CD4-positive, alpha-beta T cell treated with Interleukin-1 beta for 1 hour (primary cell): ENCODE data around the gene CD1C.
"Not testable (repeated sequence)": the region's sequence is repeated elsewhere in the genome, so short reads cannot be mapped to it uniquely, and the experiment has no call there.

Experiments used
- DNase-seq, 2 donors: peaks; one replicate each; pipeline ENCODE4 v3.0.0-alpha.2; 2020 to 2022

CD1C gene

DNA sequence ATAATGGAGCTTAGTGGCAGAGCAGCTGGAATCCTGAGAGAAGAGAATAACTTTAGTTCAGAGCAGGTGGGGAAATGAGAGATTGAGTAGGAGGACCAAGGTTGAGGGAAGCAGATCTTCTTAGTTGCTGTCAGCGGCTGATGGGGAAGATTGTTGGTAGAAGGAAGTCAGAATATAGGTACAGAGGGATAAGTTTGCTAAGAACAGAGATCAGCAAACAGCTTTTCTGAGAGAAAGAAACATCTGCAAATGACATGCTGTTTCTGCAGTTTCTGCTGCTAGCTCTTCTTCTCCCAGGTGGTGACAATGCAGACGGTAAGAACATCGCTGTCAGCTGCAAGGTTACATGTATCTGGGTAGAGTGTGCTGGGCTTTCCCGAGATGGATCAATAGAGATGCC lies at the start of gene CD1C:
CD1C (plus strand) TSS at position 113 of the 400 bp plus-strand sequence; CDS start at position 255, 142 bp downstream.
- DNase-seq = no peak

DNA sequence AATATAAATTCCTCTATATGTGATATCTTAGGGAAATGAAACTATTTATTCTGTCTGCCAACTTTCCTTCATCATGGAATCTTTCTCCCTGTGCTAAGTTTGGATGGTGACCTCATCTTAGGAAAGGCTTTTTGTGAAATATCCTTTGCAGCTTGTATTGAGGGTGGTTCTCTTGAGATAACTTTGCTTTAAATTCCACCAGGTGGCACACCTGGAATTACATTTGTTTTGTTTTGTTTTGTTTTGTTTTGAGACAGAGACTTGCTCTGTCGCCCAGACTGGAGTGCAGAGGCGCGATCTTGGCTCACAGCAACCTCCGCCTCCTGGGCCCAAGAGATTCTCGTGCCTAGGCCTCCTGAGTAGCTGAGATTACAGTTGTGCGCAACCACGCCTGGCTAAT lies 43.1 kb upstream of the CD1C start:
- no peak for DNase-seq

DNA sequence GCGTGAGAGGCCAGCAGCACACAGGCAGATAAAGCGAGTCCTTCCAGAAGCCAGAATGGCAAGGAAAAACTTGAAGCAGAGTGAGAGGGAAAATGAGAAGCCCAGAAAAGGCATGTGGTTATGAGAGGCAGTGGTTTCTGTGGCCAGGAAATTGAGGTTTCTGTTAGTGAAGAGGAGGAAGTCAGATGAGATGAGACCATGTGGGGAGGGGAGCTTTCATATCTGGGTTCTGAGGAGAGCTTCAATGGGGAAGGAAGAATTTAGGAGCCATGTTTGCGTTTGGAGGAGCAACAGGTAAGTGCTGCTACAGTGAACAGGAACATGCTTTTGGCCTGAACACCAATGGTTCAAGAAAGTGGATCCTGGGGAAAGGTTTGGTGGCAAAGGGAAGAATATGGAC lies 41.6 kb upstream of the CD1C start:
- DNase-seq = peak; percentile 47 to 57

DNA sequence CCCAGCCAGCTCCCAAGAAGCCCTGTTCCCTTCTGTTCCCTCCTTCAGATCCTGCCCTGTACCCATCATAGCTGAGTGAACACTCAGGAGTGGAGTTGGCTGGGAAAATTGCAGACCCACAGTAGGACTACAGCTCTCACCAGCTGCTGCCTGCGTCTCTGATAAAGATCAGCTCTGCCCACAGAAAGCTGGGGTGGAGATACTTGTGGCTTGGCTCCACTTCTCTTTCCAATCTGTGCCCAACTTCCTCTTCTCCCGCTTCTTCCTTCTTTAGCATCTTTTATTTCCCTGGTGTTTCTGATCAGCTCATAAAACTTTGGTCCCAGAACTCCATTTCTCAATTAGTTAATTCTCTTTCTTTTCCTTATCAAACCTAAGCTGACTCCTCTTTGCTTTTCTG lies 41.0 kb upstream of the CD1C start:
- no peak for DNase-seq

DNA sequence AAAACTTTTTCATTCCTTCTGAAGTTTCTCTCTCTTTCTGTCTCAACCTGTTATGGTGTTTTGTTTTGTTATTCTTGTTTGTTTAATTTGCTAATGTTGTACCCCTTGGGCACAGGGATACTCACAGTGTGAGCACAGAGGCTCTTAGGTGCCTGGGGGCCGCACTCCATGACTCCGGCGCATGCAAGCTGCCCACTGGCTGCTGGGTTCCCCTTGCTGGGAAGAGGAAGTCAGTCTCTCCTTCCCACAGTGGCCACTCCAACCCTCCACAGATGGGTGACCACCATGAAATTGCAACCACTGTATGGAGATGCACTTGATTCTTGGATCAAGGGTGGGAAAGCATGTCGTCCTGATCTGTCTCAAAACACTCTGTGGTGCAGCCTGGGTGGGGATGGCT lies 40.1 kb upstream of the CD1C start:
- no peak for DNase-seq

DNA sequence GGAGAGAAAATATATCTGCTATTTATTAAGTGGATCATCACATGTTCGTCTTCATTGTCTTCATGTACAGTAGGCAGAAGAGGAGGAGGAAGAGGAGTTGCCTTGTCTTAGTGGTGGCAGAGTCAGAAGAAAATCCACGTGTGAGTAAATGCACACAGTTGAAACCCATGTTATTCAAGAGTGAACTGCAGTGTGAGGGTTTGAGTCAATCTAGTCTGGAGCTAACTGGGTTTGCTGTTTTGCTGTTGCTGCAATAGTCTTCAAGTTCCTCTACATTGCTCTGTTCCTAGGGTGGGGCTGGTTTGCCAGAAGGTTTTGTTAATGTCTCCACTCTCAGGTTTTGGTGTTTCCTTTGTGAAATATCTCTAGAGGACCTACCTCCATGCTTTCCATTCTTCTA lies 38.6 kb upstream of the CD1C start:
- DNase-seq = no peak

DNA sequence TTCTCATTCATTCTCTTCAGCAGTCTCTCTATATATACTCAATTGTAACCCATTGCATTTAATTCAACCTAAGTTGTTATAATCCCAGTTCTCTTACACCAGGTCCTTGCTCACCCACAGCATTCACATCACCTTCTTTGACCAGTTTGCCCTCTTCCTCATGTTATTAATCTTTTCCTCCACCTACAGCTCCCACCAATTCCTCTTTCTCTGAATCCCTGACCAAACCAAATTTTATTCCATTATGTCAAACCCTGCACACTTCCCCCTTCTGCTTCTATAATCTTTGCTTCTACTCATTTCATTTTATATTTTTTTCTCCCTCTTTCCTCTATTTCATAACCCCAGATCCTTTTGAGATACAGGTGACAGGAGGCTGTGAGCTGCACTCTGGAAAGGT lies 34.1 kb upstream of the CD1C start:
- no peak for DNase-seq

DNA sequence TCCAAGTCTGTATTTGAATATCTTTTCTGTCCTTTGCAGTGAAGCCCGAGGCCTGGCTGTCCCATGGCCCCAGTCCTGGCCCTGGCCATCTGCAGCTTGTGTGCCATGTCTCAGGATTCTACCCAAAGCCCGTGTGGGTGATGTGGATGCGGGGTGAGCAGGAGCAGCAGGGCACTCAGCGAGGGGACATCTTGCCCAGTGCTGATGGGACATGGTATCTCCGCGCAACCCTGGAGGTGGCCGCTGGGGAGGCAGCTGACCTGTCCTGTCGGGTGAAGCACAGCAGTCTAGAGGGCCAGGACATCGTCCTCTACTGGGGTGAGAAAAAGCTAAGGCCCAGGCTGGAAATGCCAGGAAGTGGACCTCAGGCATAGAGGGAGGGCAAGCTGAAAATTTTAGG lies 33.0 kb upstream of the CD1C start:
- not testable (repeated sequence) for DNase-seq

DNA sequence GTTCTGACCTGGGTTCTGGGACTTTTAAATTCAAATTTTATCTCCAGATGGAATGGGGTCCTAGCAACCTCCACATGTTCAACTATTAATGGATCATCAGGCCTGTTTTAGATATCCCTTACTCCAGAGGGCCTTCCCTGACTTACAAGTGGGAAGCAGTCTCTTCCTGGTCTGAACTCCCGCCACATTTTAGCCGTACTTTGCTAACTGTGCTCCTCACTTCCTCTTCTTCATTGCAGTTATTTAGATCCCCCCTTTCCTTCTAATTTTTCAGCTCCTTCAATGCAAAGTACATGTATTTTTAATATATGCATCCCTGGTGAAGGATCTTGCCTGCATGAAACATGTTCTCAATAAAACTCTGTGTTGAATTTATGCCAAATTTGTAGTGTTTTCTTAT lies 31.8 kb upstream of the CD1C start:
- no peak for DNase-seq

DNA sequence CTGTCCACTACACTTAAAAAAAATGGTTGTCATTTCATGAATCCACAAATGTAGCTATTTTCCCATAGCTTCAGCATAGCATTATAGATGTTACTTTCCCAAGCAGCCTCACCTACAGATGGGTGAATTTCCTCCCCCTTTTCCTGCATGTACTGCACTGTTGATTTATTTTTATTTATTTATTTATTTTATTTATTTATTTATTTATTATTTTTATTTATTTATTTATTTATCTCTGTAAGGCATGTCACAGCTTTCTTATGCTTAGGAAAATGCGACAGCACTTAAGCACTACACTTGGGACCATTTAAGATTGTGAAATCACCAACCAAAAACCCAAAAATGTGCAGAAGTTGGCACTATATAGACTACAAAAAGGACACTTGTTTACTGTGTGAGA lies 30.6 kb upstream of the CD1C start:
- DNase-seq = no peak

DNA sequence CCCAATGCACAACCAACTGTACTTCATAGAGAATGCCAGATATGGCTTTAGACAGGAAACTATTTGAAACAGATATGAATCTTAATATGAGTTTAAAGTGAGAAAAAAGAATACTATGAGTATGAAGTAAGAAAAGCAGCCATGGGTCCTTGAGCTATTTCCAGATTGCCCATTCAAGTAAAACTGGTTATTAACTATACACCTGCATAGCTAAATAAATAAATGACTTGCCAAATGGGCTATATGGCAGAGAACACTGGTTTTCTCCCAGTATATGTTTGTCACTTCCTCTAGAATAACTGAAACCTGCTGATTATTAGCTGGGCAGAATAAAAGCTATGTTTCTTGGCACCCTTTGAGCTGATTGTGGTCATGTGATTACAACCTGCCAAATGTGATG lies 17.0 kb upstream of the CD1C start:
- DNase-seq = no peak

DNA sequence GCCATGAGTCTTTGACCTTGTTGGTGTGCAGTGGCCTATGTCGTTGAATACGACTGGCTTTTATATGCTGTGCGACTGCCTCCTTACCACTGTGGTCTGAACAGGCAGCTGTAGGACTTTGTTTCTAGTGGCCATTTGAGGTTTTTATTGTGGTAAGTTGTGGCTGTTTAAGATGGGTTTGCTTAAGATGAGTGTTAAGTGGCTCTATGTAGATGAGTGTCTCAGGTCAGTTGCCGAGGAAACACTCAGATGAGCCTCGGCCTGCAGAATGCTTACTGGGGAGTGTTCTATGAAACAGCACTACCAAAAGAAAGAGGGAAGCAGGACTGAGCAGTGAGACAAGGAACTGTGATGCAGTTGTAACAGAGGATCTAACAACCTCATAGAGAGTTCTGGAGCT lies 14.9 kb upstream of the CD1C start:
- no peak for DNase-seq

DNA sequence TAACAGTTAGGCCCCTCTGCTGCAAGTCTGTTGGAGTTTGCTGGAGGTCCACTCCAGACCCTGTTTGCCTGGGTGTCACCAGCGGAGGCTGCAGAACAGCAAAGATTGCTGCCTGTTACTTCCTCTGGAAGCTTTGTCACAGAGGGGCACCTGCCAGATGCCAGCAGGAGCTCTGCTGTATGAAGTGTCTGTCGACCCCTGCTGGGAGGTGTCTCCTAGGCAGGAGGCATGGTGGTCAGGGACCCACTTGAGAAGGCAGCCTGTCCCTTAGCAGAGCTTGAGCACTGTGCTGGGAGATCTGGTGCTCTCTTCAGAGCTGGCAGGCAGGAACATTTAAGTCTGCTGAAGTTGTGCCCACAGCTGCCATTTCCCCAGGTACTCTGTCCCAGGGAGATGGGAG lies 7.3 kb upstream of the CD1C start:
- not testable (repeated sequence) for DNase-seq

DNA sequence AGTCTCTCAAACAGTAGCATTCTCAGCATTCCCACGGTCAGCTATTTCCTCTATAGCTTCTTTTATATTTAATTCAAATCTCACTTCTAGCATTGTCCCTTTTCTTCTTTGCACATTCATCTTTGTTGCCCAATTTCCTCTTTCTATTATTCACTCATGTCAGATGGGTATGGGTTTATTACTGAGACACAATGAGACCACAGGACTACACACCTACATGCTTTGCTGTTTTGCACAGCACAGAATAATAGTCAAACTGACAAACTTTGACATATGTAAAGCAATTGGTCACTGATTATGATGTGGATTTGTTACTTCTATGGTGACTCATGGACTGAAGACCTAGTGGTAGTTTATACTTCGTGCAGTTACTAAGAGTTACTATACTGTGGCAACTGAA lies 5.8 kb upstream of the CD1C start:
- DNase-seq = no peak

DNA sequence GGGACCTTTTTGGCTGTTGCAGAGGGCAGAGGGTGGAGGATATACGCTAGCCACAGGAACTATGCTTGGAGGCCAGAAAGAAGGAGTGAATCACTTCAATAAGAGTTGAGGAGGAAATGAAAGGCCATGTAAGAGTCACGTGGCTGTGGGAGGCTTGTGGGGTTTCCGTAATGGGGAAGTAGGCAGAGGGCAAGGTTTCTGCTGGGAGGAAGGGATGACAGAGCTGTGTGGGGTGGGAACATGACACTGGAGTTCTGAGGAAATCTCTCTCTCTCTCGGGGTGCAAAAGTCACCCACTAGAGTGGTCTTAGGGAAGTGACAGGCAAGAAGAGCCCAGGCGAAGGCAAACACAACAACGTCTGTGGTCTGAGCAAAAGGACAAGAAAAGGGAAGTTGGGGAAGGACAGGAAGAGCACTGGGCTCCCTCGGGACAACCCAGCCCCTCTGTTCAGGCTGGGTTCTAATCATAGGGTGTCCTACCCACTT lies 3.9 kb upstream of the CD1C start:
- DNase-seq = peak; percentile 4 to 81

DNA sequence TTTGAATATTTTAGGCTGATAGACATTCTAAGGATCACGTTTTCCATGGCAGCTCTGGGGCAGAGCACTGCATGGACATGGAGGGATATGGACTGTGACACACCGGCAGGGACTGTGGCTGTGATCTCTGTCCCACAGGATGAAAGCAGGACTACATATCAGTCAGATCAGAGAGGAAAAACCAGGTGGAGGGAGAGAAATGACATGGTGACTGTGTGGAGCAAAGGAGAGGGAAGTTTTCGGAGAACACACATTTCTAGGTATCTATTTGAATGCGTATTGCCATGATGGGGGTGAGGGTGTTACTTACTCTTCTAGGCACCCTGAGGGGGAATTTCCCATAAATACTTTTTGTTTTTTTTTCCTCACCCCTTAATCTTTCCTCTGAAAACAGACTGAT lies 3.2 kb upstream of the CD1C start:
- DNase-seq = no peak

DNA sequence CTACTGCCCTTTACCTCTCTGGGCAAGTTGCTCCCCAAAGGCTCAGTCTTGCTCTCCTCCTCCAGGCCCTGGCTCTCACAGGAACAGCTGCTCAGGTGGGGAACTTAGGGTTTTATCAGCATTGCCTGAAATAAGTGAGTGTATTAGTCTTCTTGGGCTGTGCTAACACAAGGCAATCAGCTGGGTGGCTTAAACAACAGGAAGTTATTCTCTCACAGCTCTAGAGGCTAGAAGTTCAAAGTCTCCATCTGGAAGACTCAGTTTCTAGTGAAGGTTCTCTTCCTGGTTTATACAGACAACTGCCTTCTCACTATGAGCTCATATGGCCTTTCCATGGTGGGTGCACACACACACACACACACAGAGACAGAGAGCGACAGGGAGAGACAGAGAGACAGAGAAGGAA lies 2.8 kb upstream of the CD1C start:
- no peak for DNase-seq

DNA sequence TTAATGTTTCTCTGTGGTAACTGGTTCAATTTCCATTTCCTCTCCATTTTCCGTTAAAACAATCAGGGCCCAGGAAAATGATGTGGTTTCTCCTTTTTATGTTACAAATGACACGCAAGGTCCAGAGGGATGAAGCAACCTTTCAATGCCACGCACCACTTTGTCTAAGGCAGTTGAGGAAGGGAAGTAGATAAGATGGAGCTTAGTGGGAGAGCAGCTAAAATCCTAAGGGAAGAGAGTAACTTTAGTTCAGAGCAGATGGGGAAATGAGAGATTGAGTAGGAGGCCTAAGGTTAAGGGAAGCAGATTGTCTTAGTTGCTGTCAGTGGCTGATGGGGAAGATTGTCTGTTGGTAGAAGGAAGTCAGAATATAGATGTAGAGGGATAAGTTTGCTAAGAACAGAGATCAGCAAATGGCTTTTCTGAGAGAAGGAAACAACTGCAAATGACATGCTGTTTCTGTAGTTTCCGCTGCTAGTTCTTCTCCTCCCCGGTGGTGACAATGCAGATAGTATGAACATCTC lies 660 bp downstream of the CD1C start:
- no peak for DNase-seq

DNA sequence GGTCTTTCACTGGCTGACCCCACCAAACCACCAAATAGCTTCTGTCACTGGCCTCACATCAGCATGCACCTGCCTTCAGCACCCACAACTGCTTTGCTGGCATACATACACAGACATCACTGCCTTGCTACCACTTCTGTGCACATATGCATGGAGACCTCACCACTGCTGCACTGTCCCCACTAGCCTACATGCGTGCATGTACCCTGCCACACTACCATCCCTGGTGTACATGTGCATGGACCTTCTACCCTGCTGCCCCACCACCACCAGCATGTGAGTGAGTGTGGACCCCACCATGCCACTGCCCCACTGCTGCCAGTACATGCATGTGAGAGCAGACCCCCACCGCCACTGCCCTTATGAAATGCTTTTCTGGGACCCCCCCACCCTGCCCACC lies 6.1 kb downstream of the CD1C start:
- DNase-seq = no peak

DNA sequence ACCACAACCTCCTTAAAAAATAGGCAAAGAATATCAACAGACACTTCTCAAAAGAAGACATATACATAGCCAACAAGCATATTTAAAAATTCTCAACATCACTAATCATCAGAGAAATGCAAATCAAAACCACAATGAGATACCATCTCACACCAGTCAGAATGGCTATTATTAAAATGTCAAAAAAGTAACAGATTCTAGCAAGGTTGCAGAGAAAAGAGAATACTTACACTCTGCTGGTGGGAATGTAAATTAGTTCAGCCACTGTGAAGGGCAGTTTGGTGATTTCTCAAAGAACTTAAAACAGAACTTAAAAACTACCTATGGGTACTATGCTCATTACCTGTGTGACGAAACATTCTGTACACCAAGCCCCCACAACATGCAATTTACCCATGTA lies 20.9 kb downstream of the CD1C start:
- no peak for DNase-seq

DNA sequence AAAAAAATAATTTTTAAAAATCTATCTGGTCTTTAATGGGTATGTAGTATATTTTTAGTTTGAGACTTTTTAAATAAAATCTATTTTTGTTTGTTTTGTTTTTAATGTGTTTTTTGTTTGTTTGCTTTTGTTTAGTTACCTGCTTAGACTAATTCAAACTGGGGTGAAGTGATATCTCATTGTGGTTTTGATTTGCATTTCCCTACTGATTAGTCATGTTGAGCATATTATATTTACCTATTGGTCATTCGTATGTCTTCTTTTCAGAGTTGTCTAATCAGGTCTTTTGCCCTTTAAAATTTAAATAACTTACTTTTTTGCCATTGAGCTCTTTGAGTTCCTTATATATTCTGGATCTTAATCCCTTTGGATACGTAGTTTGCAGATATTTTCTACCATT lies 21.3 kb downstream of the CD1C start:
- DNase-seq = no peak

DNA sequence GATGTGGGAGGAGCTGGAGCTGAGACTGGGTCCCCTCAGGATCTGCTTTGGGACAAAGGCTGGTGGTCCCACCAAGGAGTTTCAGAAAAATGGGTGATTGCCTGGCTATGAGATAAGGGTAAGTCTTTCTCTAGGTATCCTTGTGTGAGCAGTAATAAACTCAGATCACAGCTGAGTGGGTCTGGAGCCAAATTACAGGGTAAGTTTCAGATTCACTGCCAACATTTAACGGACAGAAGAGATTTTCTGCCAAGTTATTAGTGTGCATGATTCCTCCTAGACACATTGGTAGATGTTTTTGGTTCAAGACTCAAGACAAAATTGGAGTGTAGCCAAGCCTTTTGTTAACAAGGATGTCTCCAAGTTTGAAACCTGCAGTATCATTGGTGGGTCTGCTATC lies 34.1 kb downstream of the CD1C start:
- no peak for DNase-seq

DNA sequence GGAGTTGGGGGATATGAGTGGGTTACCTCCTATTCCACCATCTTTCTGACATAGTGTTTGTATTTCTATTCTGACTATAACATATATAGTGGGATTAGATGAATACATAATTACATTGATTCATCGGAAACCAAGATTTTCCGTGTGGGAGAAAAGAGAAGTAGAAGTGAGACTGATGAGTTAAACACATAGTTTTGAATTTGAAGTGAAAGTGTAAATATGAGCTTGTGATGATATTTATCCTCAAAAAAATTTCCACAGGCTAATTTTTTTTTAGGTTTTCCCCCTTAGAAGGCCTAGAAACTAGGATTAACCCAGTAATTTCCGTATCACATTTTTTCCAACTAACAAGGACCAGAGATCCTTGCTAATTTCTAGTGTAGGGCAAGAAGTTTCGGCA lies 34.7 kb downstream of the CD1C start:
- DNase-seq = no peak

DNA sequence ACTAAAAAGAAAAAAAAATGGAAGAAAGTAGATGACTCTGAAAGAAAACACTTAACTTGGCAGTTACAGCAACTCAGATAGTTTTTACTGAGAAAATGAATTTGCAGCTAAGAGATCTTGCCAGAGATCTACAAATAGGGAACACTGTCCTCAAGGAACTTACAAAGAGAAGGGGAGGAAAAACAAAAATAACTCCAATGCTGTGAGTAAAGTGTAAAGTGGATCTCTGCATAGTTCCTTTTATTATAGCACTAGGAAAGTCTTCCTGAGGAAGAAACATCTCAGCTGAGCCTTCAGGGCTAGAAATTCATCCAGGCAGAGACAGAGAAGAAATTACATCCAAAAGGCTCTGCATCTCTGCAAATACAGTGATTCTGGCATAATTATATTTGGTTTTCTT lies 37.8 kb downstream of the CD1C start:
- no peak for DNase-seq

DNA sequence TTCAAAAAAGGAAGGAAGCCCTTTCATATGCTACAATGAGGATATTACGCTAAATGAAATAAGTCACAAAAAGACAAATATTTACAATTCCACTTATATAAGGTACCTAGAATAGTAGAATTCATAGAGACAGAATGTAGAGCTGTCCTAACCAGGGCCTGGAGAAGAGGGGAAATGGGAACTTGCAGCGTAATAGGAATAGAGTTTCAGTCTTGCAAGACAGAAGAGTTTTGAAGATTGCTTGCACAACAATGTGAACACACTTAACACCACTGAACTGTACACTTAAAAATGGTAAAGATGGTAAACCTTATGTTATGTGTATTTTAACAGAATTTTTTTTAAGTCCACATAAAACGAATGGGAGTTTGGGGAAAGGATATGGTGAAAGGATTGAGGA lies 38.7 kb downstream of the CD1C start:
- no peak for DNase-seq

DNA sequence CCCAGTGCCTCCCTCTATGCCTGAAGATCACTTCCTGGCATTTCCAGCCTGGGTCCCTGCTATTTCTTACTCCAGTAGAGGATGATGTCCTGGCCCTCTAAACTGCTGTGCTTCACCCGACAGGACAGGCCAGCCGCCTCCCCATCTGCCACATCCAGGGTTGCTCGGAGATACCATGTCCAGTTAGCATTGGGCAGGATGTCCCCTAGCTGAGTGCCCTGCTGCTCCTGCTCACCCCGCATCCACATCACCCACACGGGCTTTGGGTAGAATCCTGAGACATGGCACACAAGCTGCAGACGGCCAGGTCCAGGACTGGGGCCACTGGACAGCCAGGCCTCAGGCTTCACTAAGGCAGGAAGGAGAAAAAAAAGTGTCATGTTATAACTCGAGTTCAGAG lies 39.6 kb downstream of the CD1C start:
- no peak for DNase-seq
